ENCODE measurements around the gene PRMT1. TPM values are rescaled to one million over a fixed set of nuclear protein-coding genes. Genes with fewer than 3 reads are reported as not detected.
A peak's percentile ranks its signal among the peaks of the same experiment; 100 is the strongest.

The PRMT1 gene
- total and polyA plus RNA-seq, 2 of the 13 experiments (the other 11 are each of a cell fraction or from before 2014, with no cell fraction given) = 324 to 374 TPM

DNA sequence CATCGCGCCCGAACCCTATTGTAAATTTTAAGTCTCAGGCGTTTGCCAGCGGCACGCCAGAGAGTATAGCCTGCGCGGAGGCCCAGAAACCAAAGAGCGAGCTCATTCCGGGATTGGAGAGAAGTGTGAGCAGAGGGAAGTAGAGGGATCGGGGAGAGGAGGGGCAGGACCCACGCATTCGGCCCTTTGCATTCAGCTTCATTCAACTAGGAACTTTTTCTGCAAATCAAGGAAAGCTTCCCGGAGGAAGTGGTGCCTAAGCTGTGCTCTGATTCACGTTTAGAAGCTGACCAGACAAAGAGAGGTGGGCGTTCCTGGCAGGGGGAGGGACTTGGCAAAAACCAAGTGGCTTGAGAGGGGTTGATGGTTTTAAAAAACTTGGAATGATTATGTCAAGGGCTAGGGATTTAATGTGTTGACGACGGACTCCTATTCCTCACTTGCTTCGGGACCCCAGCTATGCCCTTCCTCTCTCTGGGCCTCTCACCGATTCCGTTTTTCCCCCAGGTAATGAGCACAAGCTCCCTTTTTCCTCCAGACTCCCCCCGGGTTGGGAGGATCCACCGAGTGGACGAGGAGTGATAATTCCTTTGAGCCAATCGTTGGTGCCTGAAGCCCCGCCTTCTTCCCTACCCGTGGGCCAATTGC lies 811 bp upstream of the PRMT1 start (continued):
- TF ChIP-seq ZNF891 (CRISPR knock-in tag; IDR thresholded peaks at IDR 0.05) (0 out of 2 replicates have a peak, but pooled peaks have one; percentile 33), ZMYM3 (CRISPR knock-in tag; IDR thresholded peaks at IDR 0.05) (peak; percentile 100), ZNF264 (CRISPR knock-in tag; IDR thresholded peaks at IDR 0.05) (no peak), ONECUT2 (CRISPR knock-in tag; IDR thresholded peaks at IDR 0.05) (no peak), ZNF235 (CRISPR knock-in tag; IDR thresholded peaks at IDR 0.05; ENCODE audit: borderline replicate concordance) (no peak), TOPORS (CRISPR knock-in tag; IDR thresholded peaks at IDR 0.05) (0 out of 2 replicates have a peak, but pooled peaks have one; percentile 49), ZNF766 (CRISPR knock-in tag; IDR thresholded peaks at IDR 0.05; ENCODE audit: borderline replicate concordance) (no peak), FOXC1 (CRISPR knock-in tag; IDR thresholded peaks at IDR 0.05; ENCODE audit: borderline replicate concordance) (no peak), SIN3B (IDR thresholded peaks at IDR 0.05; ENCODE audit: low read length) (peak; percentile 40; the same call in 1 of the 2 replicates), THAP8 (CRISPR knock-in tag; IDR thresholded peaks at IDR 0.05; ENCODE audit: borderline replicate concordance) (no peak), HOXA7 (CRISPR knock-in tag; IDR thresholded peaks at IDR 0.05) (no peak), MAFF (IDR thresholded peaks at IDR 0.05; ENCODE audit: low read depth, low read length) (peak; percentile 56; the same call in 1 of the 2 replicates), HIC2 (CRISPR knock-in tag; IDR thresholded peaks at IDR 0.05; ENCODE audit: low read depth) (no peak), TMF1 (CRISPR knock-in tag; IDR thresholded peaks at IDR 0.05; ENCODE audit: low read depth) (0 out of 2 replicates have a peak, but pooled peaks have one; percentile 39), ZFX (CRISPR knock-in tag; IDR thresholded peaks at IDR 0.05; ENCODE audit: low read depth) (peak; percentile 27; the same call in 1 of the 2 replicates), RORA (CRISPR knock-in tag; IDR thresholded peaks at IDR 0.05) (no peak), PHF21A (CRISPR knock-in tag; IDR thresholded peaks at IDR 0.05) (peak; percentile 59; the same call in 1 of the 2 replicates), ZNF770 (CRISPR knock-in tag; IDR thresholded peaks at IDR 0.05) (no peak), ZBTB2 (CRISPR knock-in tag; IDR thresholded peaks at IDR 0.05; ENCODE audit: low read depth) (no peak), ZNF326 (CRISPR knock-in tag; IDR thresholded peaks at IDR 0.05; ENCODE audit: borderline replicate concordance) (no peak), ZNF691 (CRISPR knock-in tag; IDR thresholded peaks at IDR 0.05; ENCODE audit: borderline replicate concordance, low read depth) (peak; percentile 81; the same call in 1 of the 2 replicates)
- TF ChIP-seq, protein P1, sequence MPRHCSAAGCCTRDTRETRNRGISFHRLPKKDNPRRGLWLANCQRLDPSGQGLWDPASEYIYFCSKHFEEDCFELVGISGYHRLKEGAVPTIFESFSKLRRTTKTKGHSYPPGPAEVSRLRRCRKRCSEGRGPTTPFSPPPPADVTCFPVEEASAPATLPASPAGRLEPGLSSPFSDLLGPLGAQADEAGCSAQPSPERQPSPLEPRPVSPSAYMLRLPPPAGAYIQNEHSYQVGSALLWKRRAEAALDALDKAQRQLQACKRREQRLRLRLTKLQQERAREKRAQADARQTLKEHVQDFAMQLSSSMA (CRISPR knock-in tag; IDR thresholded peaks at IDR 0.05) = no peak

All from HepG2 (cell line).